Liver (tissue), 3 donors: Measurements from ENCODE around the gene ACOT12.

Experiments
- CTCF ChIP-seq: fragments of 150-350 bp; IDR thresholded peaks from 2 replicates; pipeline ENCODE4 v1.5.1; 2017; ENCODE audit warnings: improper control_type of control experiment, low read depth, low read length; ENCODE audit not compliant: missing input control
- REST ChIP-seq: IDR thresholded peaks from 2 replicates; pipeline ENCODE4 v1.6.1; 2016; ENCODE audit warnings: antibody characterized with exemption, mild to moderate bottlenecking
- RXRA ChIP-seq, 2 donors: IDR thresholded peaks; 2 replicates each; pipeline ENCODE4 v1.6.1; 2017 to 2018; ENCODE audit warnings: antibody characterized with exemption in 2 of 2, mild to moderate bottlenecking in 1 of 2
- donor health status: healthy.
- donor health status: healthy.

DNA sequence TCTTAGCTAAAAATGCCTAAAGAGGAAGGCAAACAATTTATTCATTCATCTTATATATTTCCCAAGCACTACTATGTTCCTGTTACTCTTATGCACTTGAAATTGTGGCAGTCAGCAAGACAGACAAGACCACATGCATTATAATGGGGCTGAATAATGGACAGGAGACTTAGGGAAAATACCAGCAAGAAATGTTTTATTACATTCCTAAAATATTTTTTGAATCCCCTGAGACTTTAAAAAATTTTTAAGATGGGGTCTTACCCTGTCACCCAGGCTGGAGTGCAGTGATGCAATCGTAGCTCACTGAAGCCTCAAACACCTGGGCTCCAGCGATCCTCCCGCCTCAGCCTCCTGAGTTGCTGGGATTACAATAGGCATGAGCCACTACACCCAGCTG is 79.4 kb downstream of the ACOT12 start:
- no peak for TF ChIP-seq CTCF
- TF ChIP-seq REST: no peak
- TF ChIP-seq RXRA (IDR thresholded peaks at IDR 0.05): no peak
